Parathyroid adenoma (tissue), 2 donors: ENCODE results near the gene RBM12.
"Not testable (repeated sequence)": the region's sequence is repeated elsewhere in the genome, so short reads cannot be mapped to it uniquely, and the experiment has no call there.

ENCODE experiments used
- H2AFZ ChIP-seq: fragments of 300-600 bp; sonication (generic); one replicate; pipeline ENCODE4 v1.7.0; 2017; ENCODE audit warnings: antibody characterized with exemption, mild to moderate bottlenecking
- H3K27ac ChIP-seq: fragments of 300-600 bp; sonication (generic); one replicate; pipeline ENCODE4 v1.7.0; 2017
- H3K27me3 ChIP-seq: fragments of 300-600 bp; sonication (generic); one replicate; pipeline ENCODE4 v1.7.0; 2017; ENCODE audit warnings: low read length; ENCODE audit not compliant: control insufficient read depth, insufficient read depth
- H3K36me3 ChIP-seq: fragments of 300-600 bp; sonication (generic); one replicate; pipeline ENCODE4 v1.7.0; 2017; ENCODE audit warnings: low read length; ENCODE audit not compliant: control insufficient read depth, insufficient read depth
- H3K4me1 ChIP-seq: fragments of 300-600 bp; sonication (generic); one replicate; pipeline ENCODE4 v1.7.0; 2017; ENCODE audit warnings: control low read depth
- H3K4me2 ChIP-seq: fragments of 300-600 bp; sonication (generic); one replicate; pipeline ENCODE4 v1.7.0; 2017; ENCODE audit warnings: low read length
- H3K4me3 ChIP-seq: fragments of 300-600 bp; sonication (generic); one replicate; pipeline ENCODE4 v1.7.0; 2017; ENCODE audit warnings: low read depth, low read length
- H3K79me2 ChIP-seq: fragments of 300-600 bp; sonication (generic); one replicate; pipeline ENCODE4 v1.7.0; 2017; ENCODE audit warnings: control low read depth
- H3K9ac ChIP-seq: fragments of 300-600 bp; sonication (generic); one replicate; pipeline ENCODE4 v1.7.0; 2017; ENCODE audit warnings: mild to moderate bottlenecking
- H3K9me3 ChIP-seq: fragments of 300-600 bp; sonication (generic); one replicate; pipeline ENCODE4 v1.7.0; 2017; ENCODE audit warnings: low read length; ENCODE audit not compliant: control insufficient read depth
- CTCF ChIP-seq: fragments of 300-600 bp; sonication (generic); IDR thresholded peaks from one replicate; pipeline ENCODE4 v1.7.0; 2017; ENCODE audit warnings: antibody characterized with exemption, mild to moderate bottlenecking
- donor health status: primary hyperparathyroidism.

The RBM12 gene

DNA sequence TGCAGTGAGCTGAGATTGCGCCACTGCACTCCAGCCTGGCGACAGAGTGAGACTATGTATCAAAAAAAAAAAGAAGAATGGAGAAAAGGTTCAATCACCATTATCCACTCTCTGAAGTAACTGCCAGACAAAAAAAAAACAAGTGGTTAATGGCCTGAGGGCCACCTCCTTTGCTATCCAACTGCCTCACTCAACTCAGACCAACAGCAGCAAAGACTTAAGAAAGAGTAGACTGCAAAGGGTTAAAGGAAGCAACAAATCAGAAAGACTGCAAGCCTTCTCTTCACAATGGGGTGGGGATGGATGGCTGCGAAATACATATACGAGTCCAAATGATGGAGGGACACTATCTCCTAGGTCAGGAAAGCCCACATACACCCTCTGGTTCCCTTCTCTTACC lies 31.3 kb upstream of the RBM12 start:
- TF ChIP-seq CTCF, result no peak
- Histone ChIP-seq H3K9me3 (no peaks in the 10 kb centered on the region), H3K27ac (no peak overlapping the region), H3K4me2 (no peak overlapping the region), H3K79me2 (peaks cover 5% of the 10 kb centered on the region), H2AFZ (no peak overlapping the region), H3K4me3 (no peak overlapping the region), H3K9ac (no peak overlapping the region), H3K27me3 (no peaks in the 10 kb centered on the region), H3K36me3 (no peaks in the 10 kb centered on the region), H3K4me1 (no peaks in the 10 kb centered on the region)

DNA sequence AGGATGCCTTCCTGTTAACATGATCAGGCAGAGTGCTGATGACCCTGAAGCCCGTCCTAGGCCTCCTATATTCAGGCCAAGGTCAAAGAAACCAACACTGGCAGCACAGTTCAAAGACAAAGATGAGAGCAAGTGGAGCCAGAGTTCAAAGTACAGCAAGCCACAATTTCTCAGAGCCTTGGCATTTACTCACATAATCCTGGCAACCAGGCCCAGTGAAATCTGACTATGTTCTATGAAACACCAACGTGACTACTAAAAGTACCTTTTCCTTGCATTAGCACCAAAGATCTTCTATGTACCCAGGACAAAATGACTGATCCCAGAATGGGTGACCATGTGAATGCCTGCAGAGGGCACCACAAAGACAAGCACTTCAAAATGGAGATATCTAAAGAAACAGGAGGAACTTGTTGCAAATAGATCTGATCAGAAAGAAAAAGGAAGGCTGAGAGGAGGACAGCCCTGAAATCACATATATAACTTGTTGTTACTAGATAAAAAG lies 30.6 kb upstream of the RBM12 start:
- no peak for TF ChIP-seq CTCF
- H3K27ac ChIP-seq, result no peak overlapping the region
- H3K36me3 ChIP-seq, result no peaks in the 10 kb centered on the region
- H3K4me1 ChIP-seq, result no peaks in the 10 kb centered on the region
- H3K4me2 ChIP-seq, result no peak overlapping the region
- H3K4me3 ChIP-seq, result no peak overlapping the region
- H3K9ac ChIP-seq, result no peak overlapping the region
- H2AFZ ChIP-seq, result no peak overlapping the region
- no peaks in the 10 kb centered on the region for H3K9me3 ChIP-seq
- peaks cover 5% of the 10 kb centered on the region for H3K79me2 ChIP-seq
- no peaks in the 10 kb centered on the region for H3K27me3 ChIP-seq

- Histone ChIP-seq H3K4me3 (no peak overlapping the region), H3K4me2 (no peak overlapping the region), H3K9ac (no peak overlapping the region), H3K27me3 (no peaks in the 10 kb centered on the region), H3K36me3 (no peaks in the 10 kb centered on the region), H3K4me1 (no peaks in the 10 kb centered on the region), H2AFZ (no peak overlapping the region), H3K27ac (no peak overlapping the region), H3K79me2 (no peaks in the 10 kb centered on the region), H3K9me3 (no peaks in the 10 kb centered on the region)
- no peak for TF ChIP-seq CTCF
Measured at GRCh38 chr20:35690265-35690664, 25.6 kb upstream of the RBM12 start.

DNA sequence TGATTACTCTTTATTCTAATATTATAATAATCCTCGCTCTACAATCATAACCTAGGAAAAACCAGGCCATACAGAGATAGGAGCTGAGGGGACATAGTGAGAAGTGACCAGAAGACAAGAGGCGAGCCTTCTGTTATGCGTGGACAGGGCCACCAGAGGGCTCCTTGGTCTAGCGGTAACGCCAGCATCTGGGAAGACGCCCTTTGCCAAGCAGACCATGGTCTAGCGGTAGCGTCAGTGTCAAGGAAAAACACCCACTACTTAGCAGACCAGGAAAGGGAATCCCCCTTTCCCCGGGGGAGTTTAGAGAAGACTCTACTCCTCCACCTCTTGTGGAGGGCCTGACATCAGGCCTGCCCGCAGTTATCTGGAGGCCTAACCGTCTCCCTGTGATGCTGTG lies 22.2 kb upstream of the RBM12 start:
- H3K4me2 ChIP-seq, H3K4me3 ChIP-seq, H3K9ac ChIP-seq, H3K79me2 ChIP-seq, H3K36me3 ChIP-seq, H3K4me1 ChIP-seq, H3K27ac ChIP-seq, H2AFZ ChIP-seq, H3K27me3 ChIP-seq, H3K9me3 ChIP-seq: not testable (repeated sequence)

DNA sequence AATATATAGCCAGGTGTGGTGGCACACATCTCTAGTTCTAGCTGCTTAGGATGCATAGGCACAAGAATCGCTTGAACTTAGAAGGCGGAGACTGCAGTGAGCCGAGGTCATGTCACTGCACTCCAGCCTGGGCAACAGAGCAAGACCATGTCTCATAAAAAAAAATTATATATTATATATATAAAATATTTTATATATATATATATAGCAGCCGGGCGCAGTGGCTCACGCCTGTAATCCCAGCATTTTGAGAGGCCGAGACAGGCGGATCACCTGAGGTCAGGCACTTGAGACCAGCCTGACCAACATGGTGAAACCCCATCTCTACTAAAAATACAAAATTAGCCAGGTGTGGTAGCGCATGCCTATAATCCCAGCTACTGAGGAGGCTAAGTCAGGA lies 20.7 kb upstream of the RBM12 start:
- H3K36me3 ChIP-seq, H3K27ac ChIP-seq, H3K4me1 ChIP-seq, H3K9me3 ChIP-seq, H3K4me3 ChIP-seq, H3K4me2 ChIP-seq, H3K27me3 ChIP-seq, H3K9ac ChIP-seq, H3K79me2 ChIP-seq, H2AFZ ChIP-seq: not testable (repeated sequence)

DNA sequence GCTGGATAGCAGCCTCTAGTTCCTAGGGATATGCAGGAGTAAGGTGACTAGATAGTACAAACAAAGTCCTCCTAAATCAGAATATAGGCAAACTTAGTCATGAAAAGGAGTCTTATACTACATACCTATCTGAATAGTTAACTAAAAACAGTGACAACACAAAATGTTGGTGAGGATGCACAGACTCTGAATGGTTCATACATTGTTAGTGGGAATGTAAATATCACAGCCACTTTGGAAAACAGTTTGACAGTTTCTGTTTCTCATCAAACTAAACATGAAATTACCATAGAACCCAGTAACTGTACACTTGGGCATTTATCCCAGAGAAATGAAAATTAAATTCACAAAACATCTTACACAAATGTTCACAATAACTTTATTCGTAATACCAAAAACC lies 17.3 kb upstream of the RBM12 start:
- no peaks in the 10 kb centered on the region for H3K27me3 ChIP-seq
- H3K4me1 ChIP-seq, result no peaks in the 10 kb centered on the region
- TF ChIP-seq CTCF, result no peak
- H3K36me3 ChIP-seq, result no peaks in the 10 kb centered on the region
- no peaks in the 10 kb centered on the region for H3K79me2 ChIP-seq
- H3K9ac ChIP-seq, result no peak overlapping the region
- H2AFZ ChIP-seq, result no peak overlapping the region
- H3K4me2 ChIP-seq, result no peak overlapping the region
- H3K27ac ChIP-seq, result no peak overlapping the region
- no peak overlapping the region for H3K4me3 ChIP-seq
- no peaks in the 10 kb centered on the region for H3K9me3 ChIP-seq
